GM15510 (cell line): ENCODE data around the gene CFAP61.

Experiments
- POLR2A ChIP-seq: IDR thresholded peaks from 3 replicates; pipeline ENCODE4 v1.6.1; 2011; ENCODE audit warnings: borderline replicate concordance; ENCODE audit not compliant: insufficient read length; ENCODE audit errors: extremely low read depth

Gene CFAP61

DNA sequence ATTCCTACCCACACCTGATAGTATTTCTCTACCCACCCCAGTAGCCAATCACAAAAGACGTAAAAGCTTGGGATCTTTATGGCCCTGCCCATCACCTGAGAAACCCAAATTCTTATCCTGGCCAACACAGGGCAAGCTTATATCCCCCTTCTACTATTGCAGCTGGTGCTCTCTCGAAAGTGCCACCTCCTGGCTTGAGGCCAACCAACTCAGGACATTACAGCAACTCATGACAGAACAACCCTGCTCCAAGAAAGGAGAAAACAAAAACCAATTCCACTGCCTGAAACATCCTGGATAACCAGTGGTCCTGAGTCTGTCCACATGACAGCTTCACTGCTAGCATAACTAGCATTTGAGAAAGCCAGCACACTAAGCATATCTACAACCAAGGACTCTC is 97.9 kb downstream of the CFAP61 start:
- no peak for TF ChIP-seq POLR2A

DNA sequence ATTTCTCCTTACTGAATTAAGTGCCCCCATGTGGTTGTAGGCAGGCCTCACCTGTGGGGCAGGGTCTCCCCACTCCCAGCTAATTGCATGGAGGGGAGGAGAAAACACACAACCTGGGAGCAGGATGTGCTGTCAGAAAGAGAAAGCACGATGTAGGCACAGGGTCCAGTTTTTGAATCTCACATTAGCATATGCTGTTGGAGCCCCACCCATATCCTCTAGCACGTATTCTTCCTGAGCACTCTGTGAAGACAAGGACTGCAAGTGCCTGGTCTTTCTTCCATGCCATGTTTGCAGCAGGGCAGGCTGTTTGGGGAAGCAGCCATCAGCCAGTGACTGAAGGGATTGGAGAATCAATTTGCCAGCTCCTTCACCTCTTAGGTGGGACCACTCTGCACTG is 108.2 kb downstream of the CFAP61 start:
- TF ChIP-seq POLR2A = no peak

DNA sequence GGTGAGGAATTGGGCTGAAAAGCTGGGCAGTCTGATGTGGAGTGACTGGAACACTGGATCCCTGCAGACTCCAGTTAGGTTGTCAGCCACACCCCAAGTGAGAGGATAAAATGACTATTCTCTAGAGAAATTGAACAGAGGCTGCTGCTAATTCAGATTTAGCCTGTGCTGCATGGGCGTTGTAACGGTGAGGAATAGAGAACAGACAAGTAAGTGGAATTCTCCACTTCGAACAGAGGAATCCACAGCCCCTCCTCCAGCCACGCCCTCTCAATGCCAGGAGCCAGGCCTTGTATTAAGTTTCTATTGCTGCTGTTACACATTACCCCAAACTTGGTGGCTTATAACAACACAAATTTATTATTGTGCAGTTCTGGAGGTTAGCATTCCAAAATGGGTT is 109.3 kb downstream of the CFAP61 start:
- TF ChIP-seq POLR2A = no peak

DNA sequence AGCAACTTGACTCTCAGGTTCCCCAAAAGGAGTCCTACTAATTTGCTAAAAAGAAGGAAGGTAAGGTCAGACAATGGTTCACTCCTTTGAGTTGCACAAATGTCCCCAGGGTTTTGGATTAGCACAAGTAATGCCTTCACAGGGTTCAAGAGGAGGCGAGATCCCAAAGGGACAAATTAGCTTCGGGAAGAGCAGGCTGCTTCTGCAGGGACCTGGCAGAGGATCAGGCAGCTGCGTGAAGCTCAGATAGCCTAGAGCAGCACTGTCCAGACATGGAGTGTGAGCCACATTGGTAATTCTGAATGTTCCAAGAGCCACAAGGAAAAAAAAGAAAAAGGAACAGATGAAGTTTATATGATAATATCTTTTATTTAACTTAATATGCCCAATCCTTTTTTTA is 115.4 kb downstream of the CFAP61 start:
- no peak for TF ChIP-seq POLR2A

DNA sequence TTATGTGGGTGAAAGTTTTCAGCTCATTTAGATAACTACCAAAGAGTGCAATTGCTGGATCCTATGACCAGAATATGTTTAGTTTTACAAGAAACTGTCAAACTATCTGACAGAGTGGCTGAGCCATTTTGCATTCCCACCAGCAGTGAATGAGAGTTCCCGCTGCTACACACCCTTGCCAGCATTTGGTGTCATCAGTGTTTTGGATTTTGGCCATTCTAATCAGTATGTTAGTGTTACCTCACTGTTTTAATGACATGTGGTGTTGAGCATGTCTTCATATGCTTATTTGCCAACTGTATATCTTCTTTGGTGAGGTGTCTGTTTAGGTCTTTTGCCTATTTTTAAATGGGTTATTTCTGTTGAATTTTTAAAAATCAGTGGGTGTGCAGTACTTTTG is 120.9 kb downstream of the CFAP61 start:
- TF ChIP-seq POLR2A = no peak

DNA sequence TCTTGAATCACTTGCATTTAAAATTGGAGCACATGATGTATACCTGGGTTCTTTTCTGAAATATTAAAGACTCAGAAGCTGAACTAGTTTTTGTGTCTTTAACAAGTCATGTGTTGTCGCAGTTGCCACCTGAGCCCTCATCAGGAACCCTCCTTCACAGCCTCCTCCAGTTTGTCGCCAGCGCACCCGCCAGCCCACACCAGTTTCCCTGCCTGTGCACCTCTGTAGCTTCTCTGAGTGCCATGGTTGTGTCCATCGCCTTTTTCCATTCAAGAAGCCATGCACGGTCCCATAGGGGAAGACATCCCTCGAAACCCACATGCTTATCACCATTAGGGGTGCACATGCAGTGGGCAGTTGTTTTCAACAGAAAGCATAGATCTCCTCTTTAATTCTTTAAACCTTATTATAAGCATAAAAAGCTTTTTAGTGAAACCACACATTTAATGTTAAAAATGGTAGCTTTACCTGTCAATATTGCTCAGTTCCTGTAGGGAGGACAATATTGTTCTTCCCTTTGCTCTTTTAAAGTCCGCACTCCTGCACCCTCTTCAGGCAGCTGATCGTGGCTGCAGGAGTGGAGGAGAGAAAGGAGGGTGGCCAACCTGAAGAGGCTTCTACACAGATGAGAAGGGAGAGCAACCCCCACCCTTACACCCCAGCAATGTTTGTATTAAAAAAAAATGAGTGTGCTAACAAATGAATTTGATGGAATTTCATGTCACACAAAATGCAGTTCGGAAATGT is 121.9 kb downstream of the CFAP61 start:
- TF ChIP-seq POLR2A = no peak

DNA sequence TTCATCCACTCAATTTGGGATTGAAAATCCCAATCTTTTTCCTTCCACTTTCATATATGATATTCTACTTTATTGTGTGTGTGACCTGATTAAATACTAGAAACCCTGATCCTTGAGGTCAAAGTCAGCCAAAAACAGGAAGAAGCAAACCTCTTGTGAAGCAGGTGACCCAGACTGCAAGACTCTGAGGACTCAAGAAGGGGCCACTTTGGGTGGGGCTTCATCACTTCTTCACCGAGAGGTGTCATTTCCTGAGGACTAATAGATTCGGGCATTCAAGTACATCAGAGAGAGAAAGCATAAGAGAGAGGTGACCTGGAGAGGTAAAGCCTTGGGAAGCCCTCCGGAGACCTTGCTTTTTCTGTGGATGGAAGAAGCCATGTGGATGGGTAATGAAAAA is 129.0 kb downstream of the CFAP61 start:
- TF ChIP-seq POLR2A = no peak

DNA sequence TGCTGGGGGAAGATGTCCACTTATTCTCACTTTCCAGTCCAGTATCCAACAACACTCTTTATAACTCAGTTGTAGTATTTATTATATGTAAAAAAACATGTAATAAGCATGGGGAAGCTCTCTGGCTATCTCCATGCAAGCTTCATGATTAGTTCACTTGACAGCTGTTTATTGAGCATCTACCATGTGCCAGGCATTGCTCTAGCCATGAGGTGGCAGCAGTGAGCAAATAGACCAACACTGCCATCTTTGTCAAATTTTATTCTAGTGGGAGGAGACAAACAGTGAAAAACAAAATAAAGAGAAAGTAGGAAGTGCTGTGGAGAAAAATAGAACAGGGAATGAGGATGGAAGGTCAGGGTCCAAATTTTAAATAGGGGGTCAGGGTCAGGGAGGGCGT is 131.8 kb downstream of the CFAP61 start:
- no peak for TF ChIP-seq POLR2A

DNA sequence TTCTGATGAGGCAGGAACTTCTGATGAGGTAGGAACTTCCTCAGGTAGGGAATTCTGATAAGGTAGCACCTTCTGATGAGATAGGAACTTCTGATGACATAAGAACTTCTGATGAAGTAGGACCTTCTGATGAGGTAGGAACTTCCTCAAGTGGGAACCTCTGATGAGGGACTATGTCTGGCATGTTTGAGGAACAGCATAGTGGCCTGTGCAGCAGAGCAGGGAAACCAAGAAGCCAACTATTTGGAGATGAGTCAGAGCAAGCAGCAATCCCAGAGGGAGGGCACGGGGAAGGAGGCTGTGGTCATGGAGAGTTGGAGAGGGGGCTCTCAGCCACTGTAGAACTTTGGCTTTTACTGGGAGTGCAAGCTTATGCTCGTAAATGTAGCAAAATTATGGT is 132.4 kb downstream of the CFAP61 start:
- no peak for TF ChIP-seq POLR2A

DNA sequence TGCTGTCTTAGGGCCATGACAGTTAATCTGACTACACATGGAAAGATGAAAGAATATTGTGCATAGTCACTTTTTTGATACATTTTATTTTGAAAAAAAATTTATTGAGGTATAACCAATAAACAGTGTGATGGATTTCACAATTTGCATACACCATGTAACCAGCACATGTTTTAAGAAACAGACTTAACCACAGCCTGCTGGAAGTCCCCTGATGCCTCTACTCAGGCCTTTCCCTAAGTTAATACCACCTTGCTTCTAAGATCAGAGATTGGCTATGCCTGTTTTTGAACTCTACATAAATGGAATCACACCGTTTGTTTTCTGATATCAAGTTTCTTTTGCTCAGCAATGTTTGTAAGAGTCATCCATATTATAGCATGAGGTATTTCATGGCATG is 136.3 kb downstream of the CFAP61 start:
- TF ChIP-seq POLR2A = no peak

DNA sequence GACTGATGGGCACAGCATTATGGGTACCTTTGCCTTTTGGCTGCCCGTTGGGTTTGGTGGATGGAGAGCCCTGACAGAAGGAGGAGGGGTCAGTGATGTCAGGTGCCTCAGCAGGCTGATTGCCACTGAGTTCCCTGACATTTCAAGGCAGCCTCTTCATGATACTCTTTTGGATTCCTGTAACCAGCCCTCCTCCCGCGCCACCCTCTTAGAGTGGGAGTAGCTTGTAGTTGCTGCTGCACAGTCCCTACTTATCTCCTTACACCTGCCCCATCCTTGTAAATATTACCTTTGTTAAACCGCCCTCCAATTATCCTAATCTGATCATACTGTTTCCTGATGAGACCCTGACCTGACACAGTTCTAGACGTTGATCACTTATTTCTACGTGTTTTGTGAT is 140.0 kb downstream of the CFAP61 start:
- no peak for TF ChIP-seq POLR2A

DNA sequence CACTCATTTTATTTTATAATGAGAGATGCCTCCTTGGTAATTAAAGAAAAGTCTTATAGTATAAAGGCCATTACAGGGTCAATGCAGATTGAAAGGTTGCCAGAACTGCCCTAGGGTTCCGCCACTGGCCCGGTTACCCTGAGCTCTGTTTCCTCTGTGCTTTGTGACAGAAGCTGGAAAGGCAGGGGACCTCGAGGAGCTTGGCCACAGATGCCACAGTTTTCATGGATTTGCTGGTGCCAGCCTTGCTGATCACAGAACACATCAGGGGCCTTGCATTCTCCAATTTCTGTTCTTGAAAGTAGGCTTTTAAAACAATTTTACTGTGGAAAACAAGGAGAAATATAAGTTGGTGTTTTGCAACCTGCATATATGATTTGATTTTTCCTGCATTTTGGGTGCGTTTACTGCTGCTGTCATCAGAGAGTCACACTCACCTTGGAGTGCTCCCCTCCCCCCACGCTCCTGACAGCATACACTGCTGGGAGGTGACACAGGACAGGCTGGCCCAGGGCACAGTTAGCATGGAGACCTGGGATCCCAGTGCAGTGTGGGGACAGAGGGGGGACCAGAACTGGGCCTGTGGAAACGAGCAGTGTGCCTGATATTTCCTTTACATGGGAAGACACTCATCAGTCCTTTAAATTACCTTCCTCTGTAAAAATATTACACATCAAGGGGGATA is 142.8 kb downstream of the CFAP61 start:
- TF ChIP-seq POLR2A = no peak

DNA sequence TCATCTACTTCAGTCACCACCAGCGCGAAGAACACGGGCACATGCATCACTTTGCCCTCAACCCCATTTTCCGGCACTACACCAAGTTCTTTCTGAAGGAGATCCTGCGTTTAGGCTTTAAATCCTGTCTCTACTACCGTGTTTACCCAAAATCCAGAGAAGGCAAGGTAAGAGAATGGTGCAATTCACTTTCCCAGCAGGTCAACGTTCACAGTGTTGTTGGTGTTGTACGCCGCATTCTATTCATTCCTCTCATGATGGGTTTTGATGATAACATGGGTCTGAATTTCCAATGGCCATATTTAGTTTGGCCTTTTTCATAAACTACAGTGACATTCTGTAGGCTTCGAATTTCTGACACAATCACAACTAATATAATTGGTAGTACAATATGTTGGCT is 144.3 kb downstream of the CFAP61 start:
- TF ChIP-seq POLR2A = no peak

DNA sequence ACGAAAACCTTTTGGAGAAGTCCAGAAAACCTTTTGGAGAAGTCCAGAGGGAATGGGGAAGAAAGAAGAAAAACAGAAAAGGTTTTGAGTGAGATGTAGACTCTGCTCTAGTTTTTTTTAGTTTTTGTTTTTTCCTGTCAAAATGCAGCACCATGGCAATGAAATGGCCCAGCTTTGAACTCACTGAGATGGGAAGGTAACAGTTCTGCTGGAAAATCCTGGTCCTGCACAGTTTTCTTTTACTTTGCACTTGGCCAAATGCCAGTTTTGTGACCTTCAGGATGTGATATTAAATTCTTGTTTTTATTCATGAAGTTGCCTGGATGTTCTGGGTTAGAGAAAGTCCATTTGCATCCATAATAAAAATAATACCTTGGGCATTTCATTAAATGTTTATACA is 145.7 kb downstream of the CFAP61 start:
- TF ChIP-seq POLR2A = no peak

DNA sequence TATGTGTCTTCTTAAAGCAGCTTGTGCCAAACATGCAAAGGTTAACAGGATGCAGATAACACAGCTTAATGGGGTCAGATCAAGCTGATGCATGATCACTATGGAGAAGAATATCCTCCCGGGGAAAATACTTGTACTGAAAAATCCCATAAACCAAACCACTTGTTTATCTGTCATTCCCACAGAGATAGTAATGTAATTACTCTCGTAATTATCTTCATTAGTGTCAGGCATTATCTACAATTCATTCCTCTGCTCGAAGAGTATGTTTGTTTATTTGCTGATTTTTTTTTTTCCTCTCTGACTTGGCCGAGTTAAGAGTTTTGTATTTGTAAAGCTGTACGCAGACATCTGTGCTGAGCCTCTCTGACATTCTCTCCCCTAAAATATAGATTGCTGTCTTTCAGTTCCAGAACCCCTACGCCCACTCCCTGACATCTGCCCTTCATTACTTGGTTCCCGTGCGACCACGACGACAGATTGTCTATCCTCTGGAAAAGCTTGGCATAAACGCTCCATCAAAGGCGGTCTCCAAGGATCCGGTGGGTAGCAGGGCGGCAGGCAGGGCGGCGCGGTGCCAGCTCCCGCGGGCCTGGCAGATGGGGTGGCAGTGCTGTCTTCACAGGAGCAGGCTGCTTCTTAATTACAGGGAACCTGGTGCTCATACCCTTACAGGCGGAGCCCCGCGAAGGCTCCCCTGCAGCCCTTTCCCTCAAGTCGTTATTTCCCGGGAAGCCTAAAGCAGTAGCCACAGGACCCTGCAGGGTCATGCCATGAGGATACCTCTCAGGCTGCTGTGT is 147.2 kb downstream of the CFAP61 start:
- TF ChIP-seq POLR2A = no peak
